GM18511 (cell line): ENCODE results near the gene PC.

ENCODE experiments used
- ATAC-seq: cut with Tn5 transposase; IDR thresholded peaks from one replicate; pipeline ENCODE4 v1.9.1; 2021; ENCODE audit warnings: mild to moderate bottlenecking, moderate library complexity; ENCODE audit not compliant: unreplicated experiment

Gene PC

GRCh38 chr11:66885950-66886440 lies 72.2 kb downstream of the PC start:
- ATAC-seq, result no peak

GRCh38 chr11:66885469-66885868 lies 72.7 kb downstream of the PC start:
- ATAC-seq, result no peak

DNA sequence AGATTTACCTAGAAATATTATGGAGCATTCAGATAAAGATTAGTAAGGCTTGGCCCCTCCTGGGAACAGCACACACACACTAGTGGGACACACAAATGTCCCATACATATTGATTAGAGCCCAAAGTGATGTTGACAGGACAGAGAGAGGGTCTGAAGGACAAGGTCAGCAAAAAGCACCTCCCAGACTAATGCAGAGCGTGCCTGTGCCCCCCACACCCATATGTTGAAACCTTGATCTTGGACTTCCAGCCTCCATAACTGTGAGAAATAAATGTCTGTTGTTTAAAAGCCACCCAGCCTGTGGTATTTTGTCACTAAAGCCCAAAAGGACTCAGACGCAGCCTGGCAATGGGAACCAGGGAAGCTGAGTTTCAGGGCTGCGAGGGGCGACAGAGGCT lies 73.7 kb downstream of the PC start:
- ATAC-seq, result no peak

- ATAC-seq, result no peak
Observed at GRCh38 chr11:66883016-66883965, 74.9 kb downstream of the PC start.

GRCh38 chr11:66882561-66883015 lies 75.6 kb downstream of the PC start:
- ATAC-seq, result no peak

DNA sequence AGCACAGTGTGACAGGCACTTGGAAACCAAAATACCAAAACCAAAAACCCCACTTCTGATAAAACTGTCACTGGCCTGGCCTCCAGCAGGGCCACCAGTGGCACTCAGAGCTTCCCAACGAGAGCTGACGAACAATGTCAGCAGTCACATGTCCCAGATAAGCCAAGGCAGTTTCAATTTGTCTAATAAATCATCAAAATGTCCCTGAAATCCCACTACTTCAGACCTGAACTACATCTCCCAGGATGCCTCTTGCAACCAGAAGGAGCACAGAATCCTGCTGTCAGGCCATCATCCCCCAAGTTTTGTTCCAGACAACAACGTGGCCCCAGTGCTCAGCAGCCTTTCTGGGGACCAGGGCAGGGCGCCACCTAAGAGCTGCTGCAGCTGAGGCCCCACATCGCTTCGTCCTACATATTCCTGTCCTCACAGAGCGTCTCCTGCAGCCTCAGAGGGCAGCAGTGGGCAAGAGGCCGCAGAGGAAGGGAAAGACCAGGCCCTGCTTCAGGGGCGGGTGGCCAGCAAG lies 76.2 kb downstream of the PC start:
- no peak for ATAC-seq

GRCh38 chr11:66881451-66881835 lies 76.7 kb downstream of the PC start:
- no peak for ATAC-seq

DNA sequence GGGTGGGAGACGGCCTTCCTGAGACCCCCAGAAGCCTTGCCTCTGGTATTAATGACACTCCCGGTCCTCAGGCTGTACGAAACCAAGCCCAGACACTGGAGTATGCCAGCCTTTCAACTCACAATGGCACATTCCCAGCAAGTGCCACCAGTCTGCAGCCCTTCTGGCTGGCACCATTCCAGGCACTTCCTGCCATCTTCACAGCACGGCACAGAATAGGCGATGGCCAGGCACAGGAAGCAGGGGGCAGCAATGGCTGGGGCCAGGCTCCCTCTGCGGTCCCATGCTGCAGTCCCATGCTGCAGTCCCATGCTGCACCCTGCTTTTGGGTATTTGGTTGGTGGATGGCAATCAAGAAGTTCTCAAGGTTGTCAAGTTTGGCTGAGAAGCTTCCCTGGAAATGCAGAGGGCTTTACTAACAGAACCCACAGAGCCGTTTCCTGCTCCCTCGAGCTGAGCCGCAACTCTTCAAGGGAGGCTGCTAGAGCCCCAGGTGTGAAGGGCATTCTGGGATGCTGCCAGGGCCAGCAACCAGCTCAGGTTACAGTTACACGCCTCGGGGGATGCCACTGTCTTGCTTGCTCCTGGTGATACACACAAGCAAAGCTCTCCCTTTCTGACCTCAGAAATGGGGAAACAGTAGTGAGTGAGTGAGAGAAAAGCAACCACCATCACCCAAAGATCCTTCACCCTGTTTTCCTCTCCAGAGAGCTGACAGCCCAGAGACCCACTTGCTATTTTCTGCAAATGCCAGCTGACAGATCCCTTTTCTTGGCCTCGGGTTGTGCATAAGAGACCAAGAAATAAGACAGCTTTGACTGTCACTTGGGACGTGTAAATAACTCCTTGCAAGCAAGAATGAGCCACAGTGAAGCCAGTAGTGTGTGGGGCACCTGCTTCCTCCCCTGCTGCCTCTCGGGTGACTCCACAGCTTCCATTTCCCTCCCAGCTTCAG lies 77.4 kb downstream of the PC start:
- no peak for ATAC-seq

- ATAC-seq, result no peak
Observed at GRCh38 chr11:66879999-66880398, 78.2 kb downstream of the PC start.

- no peak for ATAC-seq
Observed at GRCh38 chr11:66879583-66879982, 78.6 kb downstream of the PC start.

GRCh38 chr11:66879000-66879399 lies 79.2 kb downstream of the PC start:
- no peak for ATAC-seq

GRCh38 chr11:66878474-66878873 lies 79.7 kb downstream of the PC start:
- no peak for ATAC-seq

DNA sequence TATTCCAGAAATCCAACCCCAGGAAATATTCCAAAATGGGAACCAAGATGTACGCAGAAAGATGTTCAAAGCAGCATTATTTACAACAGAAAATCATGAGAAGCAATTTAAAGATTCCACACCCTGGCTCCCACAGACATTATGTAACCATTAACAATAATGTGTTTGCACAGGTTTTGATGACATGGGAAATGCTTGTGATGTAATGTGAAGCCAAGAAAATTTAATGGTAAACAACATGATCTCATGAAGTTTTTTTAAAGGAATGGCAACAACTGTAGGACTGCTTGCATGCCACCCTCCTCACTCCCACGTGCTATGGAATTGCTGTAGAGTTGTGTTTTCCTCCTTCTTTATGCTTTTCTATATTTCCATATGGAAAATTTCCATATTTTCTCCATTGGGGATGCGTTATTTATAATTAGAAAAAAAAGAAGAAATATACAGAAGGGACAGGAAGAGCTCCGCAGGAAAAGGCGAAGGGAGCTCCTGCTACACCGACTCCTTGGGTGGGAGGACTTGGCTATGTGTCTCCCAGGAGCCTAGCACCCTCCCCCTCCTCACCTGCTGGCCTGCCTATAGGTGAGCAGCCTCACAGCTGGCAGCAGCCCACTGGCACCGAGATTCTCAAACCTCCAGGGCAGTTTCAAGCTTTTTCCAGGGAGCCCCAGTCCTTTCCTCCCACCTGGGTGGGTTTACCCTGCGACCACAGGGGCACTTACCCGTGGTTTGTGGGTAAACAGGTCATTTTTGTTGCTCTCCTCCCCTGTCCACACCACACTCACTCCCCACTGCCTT lies 80.4 kb downstream of the PC start:
- ATAC-seq, result no peak

DNA sequence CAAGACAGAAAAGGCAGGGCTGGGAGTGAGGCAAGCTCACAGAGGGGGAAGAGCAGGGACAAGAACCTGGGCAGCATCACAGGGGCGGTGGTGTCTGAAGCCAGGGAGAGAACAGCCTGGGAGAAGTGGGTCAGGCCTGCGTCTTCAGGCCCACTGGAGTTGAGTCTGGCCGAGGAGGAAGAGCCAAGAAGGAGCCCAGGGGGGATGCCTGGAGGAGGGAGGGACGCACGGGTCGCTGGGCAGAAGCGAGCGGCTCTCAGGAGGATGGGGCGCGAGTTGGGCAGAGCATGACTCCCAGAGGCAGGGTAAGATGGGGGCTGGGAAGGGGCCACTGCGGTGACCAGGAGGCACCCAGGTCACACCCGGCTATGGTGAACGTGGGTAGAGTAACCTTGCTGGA lies 82.8 kb downstream of the PC start:
- no peak for ATAC-seq

GRCh38 chr11:66874232-66874631 lies 84.0 kb downstream of the PC start:
- no peak for ATAC-seq

DNA sequence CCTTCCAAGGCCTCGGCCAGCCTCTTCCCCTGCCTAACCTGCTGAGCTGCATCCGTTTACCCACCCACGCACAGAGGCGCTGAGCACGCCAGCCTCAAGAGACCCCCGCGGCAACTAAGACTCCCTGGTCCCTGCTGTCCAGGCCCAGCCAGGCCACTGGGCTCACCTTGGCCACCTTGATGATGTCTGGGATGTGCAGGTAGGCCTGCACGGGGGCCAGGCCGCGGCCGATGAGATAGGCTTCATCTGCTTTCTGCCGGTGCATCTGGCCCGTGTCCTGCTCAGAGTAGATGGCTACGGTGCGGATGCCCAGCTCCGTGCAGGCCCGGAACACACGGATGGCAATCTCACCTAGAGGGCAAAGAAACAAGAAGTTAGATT lies 86.7 kb downstream of the PC start:
- no peak for ATAC-seq

DNA sequence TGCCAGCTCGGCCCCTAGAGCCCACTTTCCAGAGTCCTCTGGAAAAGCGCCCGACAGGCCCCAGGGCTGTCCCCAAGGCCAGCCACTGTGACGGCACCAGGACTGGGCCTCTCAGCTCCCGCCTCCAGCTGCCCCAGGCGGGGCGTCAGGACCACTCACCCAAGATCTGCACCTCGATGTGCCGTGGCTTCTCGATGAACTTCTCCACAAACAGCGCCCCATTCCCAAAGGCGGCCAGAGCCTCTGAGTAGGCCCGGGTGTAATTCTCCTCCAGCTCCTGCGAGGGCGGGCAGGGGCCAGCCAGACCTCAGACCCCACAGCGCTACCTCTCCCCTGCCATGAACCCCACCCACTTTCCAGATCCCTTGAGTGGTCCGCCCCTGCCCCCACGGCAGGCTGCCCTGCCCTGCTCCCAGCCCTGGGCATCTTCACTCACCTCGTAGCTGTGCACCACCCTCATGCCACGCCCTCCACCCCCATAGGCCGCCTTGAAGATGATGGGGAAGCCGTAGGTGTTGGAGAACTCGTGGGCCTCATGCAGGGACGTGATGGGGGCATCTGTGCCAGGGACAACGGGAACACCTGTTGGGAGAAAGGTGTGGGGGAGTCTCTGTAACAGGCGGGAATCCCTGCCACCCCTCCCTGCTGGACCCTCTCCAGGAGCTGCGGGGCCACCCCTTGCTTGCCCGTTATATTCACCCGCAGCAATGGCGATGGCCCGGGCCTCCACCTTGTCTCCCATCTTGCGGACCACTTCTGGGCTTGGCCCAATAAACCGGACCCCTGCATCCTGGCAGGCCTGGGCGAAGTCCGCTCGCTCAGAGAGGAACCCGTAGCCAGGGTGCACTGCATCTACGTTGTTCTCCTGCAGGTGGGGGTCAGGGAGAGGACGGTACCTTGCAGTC lies 87.3 kb downstream of the PC start:
- ATAC-seq, result no peak

- no peak for ATAC-seq
Observed at GRCh38 chr11:66870131-66870530, 88.1 kb downstream of the PC start.

DNA sequence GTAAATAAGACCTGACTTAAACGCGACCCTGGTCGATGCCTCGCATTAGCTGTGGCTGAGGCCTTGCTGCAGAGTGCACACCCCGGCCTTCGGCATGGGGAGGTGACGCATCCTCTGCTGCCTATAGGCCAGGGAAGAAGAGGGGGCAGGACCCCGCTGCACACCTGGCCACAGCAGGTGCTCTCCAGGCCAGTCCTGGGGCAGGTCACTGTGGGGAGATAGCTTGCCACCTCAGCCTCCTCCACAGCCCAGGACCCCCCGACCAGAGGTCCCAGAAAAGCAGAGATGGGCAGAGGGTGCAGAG lies 88.7 kb downstream of the PC start:
- ATAC-seq, result no peak
